SK-N-SH (cell line): ENCODE results near the gene DNAJC10.

ENCODE experiments used
- CHD2 ChIP-seq: fragments of 150-350 bp; IDR thresholded peaks from 2 replicates; pipeline ENCODE4 v1.6.1; 2018; ENCODE audit warnings: low read length; ENCODE audit not compliant: partially characterized antibody
- CTCF ChIP-seq: fragments of 200-600 bp; sonication (generic); IDR thresholded peaks from 2 replicates; pipeline ENCODE4 v1.6.1; 2017; ENCODE audit warnings: antibody characterized with exemption, mild to moderate bottlenecking, moderate library complexity
- SIN3A ChIP-seq: IDR thresholded peaks from 2 replicates; pipeline ENCODE4 v1.6.1; 2012; ENCODE audit warnings: low read depth, mild to moderate bottlenecking, low read length, moderate library complexity, borderline replicate concordance

DNA sequence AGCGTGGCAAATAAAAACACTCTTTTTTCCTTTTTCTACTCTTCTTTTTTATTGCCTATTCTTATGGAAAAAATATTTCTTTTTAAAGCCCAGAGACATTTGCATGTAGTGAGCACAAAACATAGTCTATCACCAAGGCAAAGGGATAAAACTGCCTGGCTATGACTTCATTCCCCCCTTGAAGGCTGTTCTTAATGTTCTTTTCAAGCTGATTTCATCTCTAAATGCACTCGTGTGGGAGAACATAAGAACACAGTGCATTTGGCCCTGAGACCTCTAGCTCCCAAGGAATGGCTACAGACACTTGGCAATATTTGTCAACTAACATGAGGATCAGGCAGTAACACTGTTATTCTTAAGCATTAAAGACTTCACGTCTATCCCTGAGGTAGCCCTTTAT lies 17.4 kb upstream of the DNAJC10 start:
- TF ChIP-seq CTCF (no peak), CHD2 (no peak), SIN3A (no peak)
